Measurements from ENCODE around the gene MCRIP2.
"Not testable (repeated sequence)": the region's sequence is repeated elsewhere in the genome, so short reads cannot be mapped to it uniquely, and the experiment has no call there.

The MCRIP2 gene

GRCh38 chr16:683396-684070 is 41.9 kb downstream of the MCRIP2 start:
- no peak for DNase-seq

GRCh38 chr16:684071-684794 is 42.6 kb downstream of the MCRIP2 start, which contains the start of gene JMJD8:
Gene JMJD8, minus strand, starts transcription at chr16:684334. Its CDS starts 15 bp downstream, at chr16:684319.
- peak; percentile 97 for DNase-seq

- DNase-seq, result no peak
These were observed 43.5 kb downstream of the MCRIP2 start for GRCh38 chr16:684961-685696.

GRCh38 chr16:685967-686366 is 44.3 kb downstream of the MCRIP2 start:
- no peak for DNase-seq

GRCh38 chr16:686459-687260 is 45.0 kb downstream of the MCRIP2 start:
- DNase-seq, result no peak

- DNase-seq, result no peak
These were observed 45.9 kb downstream of the MCRIP2 start for GRCh38 chr16:687499-687898.

GRCh38 chr16:689175-689897 is 47.7 kb downstream of the MCRIP2 start:
- DNase-seq, result no peak

- DNase-seq, result not testable (repeated sequence)
These were observed 49.6 kb downstream of the MCRIP2 start for GRCh38 chr16:691242-691641.

GRCh38 chr16:692356-693108 is 50.9 kb downstream of the MCRIP2 start:
- no peak for DNase-seq

- DNase-seq, result no peak
These were observed 51.7 kb downstream of the MCRIP2 start for GRCh38 chr16:693364-693763.

- no peak for DNase-seq
These were observed 52.1 kb downstream of the MCRIP2 start for GRCh38 chr16:693766-694165.

- DNase-seq, result no peak
These were observed 52.7 kb downstream of the MCRIP2 start for GRCh38 chr16:694187-694862.

GRCh38 chr16:694863-695354 is 53.3 kb downstream of the MCRIP2 start:
- DNase-seq, result no peak

- DNase-seq, result peak; percentile 17
These were observed 53.9 kb downstream of the MCRIP2 start for GRCh38 chr16:695355-696089.

Measured in NCI-H1436 (cell line).